ENCODE data around the gene CAMSAP1. TPM values are rescaled to one million over a fixed set of nuclear protein-coding genes. Genes with fewer than 3 reads are reported as not detected.

The CAMSAP1 gene
- total RNA-seq, 2 donors from 2014 or later, result 37.8 to 46.2 TPM

- no peak overlapping the region for H3K27ac Mint-ChIP-seq
- no peaks in the 10 kb centered on the region for H3K4me1 Mint-ChIP-seq
- no peaks in the 10 kb centered on the region for H3K36me3 Mint-ChIP-seq (ENCODE audit: low read depth)
- H3K27me3 Mint-ChIP-seq, result no peaks in the 10 kb centered on the region
- H3K4me3 Mint-ChIP-seq, result no peak overlapping the region
- no peak for ATAC-seq (replicated peaks)
- H3K9me3 Mint-ChIP-seq, result no peaks in the 10 kb centered on the region
These were observed 135.8 kb downstream of the CAMSAP1 start for GRCh38 chr9:135771401-135772051.

GRCh38 chr9:135770771-135771170, 136.6 kb downstream of the CAMSAP1 start:
- Mint-ChIP-seq H3K4me1 (no peaks in the 10 kb centered on the region), H3K9me3 (no peaks in the 10 kb centered on the region), H3K4me3 (no peak overlapping the region), H3K36me3 (ENCODE audit: low read depth) (no peaks in the 10 kb centered on the region), H3K27ac (no peak overlapping the region), H3K27me3 (no peaks in the 10 kb centered on the region)
- no peak for ATAC-seq (replicated peaks)

- Mint-ChIP-seq H3K27ac (no peak overlapping the region), H3K36me3 (ENCODE audit: low read depth) (no peaks in the 10 kb centered on the region), H3K9me3 (no peaks in the 10 kb centered on the region), H3K4me1 (no peaks in the 10 kb centered on the region), H3K4me3 (no peak overlapping the region), H3K27me3 (no peaks in the 10 kb centered on the region)
- peak; percentile 32 for ATAC-seq (replicated peaks)
These were observed 137.2 kb downstream of the CAMSAP1 start for GRCh38 chr9:135770203-135770535.

GRCh38 chr9:135769489-135770202, 137.7 kb downstream of the CAMSAP1 start:
- Mint-ChIP-seq H3K27me3 (no peaks in the 10 kb centered on the region), H3K9me3 (no peaks in the 10 kb centered on the region), H3K4me3 (no peak overlapping the region), H3K4me1 (no peaks in the 10 kb centered on the region), H3K36me3 (ENCODE audit: low read depth) (no peaks in the 10 kb centered on the region), H3K27ac (no peak overlapping the region)
- ATAC-seq (replicated peaks), result no peak

GRCh38 chr9:135768516-135769218, 138.7 kb downstream of the CAMSAP1 start:
- no peaks in the 10 kb centered on the region for H3K36me3 Mint-ChIP-seq (ENCODE audit: low read depth)
- no peak for ATAC-seq (replicated peaks)
- no peak overlapping the region for H3K4me3 Mint-ChIP-seq
- H3K9me3 Mint-ChIP-seq, result no peaks in the 10 kb centered on the region
- H3K27me3 Mint-ChIP-seq, result no peaks in the 10 kb centered on the region
- no peaks in the 10 kb centered on the region for H3K4me1 Mint-ChIP-seq
- H3K27ac Mint-ChIP-seq, result no peak overlapping the region

GRCh38 chr9:135766707-135767106, 140.6 kb downstream of the CAMSAP1 start:
- H3K4me1 Mint-ChIP-seq, result no peaks in the 10 kb centered on the region
- no peaks in the 10 kb centered on the region for H3K27me3 Mint-ChIP-seq
- no peak overlapping the region for H3K4me3 Mint-ChIP-seq
- no peak for ATAC-seq (replicated peaks)
- H3K27ac Mint-ChIP-seq, result no peak overlapping the region
- no peaks in the 10 kb centered on the region for H3K36me3 Mint-ChIP-seq (ENCODE audit: low read depth)
- H3K9me3 Mint-ChIP-seq, result no peaks in the 10 kb centered on the region

- Mint-ChIP-seq H3K27ac (no peak overlapping the region), H3K9me3 (no peaks in the 10 kb centered on the region), H3K4me3 (no peak overlapping the region), H3K36me3 (ENCODE audit: low read depth) (no peaks in the 10 kb centered on the region), H3K4me1 (no peaks in the 10 kb centered on the region), H3K27me3 (no peaks in the 10 kb centered on the region)
- no peak for ATAC-seq (replicated peaks)
These were observed 141.1 kb downstream of the CAMSAP1 start for GRCh38 chr9:135766251-135766650.

- H3K36me3 Mint-ChIP-seq (ENCODE audit: low read depth), result no peaks in the 10 kb centered on the region
- no peaks in the 10 kb centered on the region for H3K9me3 Mint-ChIP-seq
- ATAC-seq (replicated peaks), result no peak
- H3K27ac Mint-ChIP-seq, result no peak overlapping the region
- H3K4me3 Mint-ChIP-seq, result no peak overlapping the region
- no peaks in the 10 kb centered on the region for H3K27me3 Mint-ChIP-seq
- H3K4me1 Mint-ChIP-seq, result no peaks in the 10 kb centered on the region
These were observed 141.9 kb downstream of the CAMSAP1 start for GRCh38 chr9:135765416-135765815.

GRCh38 chr9:135764731-135765130, 142.6 kb downstream of the CAMSAP1 start:
- H3K4me1 Mint-ChIP-seq, result no peaks in the 10 kb centered on the region
- no peak overlapping the region for H3K4me3 Mint-ChIP-seq
- H3K27me3 Mint-ChIP-seq, result no peaks in the 10 kb centered on the region
- H3K27ac Mint-ChIP-seq, result no peak overlapping the region
- no peak for ATAC-seq (replicated peaks)
- no peaks in the 10 kb centered on the region for H3K9me3 Mint-ChIP-seq
- H3K36me3 Mint-ChIP-seq (ENCODE audit: low read depth), result no peaks in the 10 kb centered on the region

- ATAC-seq (replicated peaks), result no peak
- Mint-ChIP-seq H3K4me1 (no peaks in the 10 kb centered on the region), H3K9me3 (no peaks in the 10 kb centered on the region), H3K36me3 (ENCODE audit: low read depth) (no peaks in the 10 kb centered on the region), H3K27me3 (no peaks in the 10 kb centered on the region), H3K4me3 (no peak overlapping the region), H3K27ac (no peak overlapping the region)
These were observed 143.5 kb downstream of the CAMSAP1 start for GRCh38 chr9:135763716-135764446.

- Mint-ChIP-seq H3K4me1 (no peaks in the 10 kb centered on the region), H3K9me3 (no peaks in the 10 kb centered on the region), H3K27ac (no peak overlapping the region), H3K4me3 (no peak overlapping the region), H3K27me3 (no peaks in the 10 kb centered on the region), H3K36me3 (ENCODE audit: low read depth) (no peaks in the 10 kb centered on the region)
- ATAC-seq (replicated peaks), result no peak
These were observed 144.4 kb downstream of the CAMSAP1 start for GRCh38 chr9:135762921-135763320.

- H3K27ac Mint-ChIP-seq, result no peak overlapping the region
- no peaks in the 10 kb centered on the region for H3K27me3 Mint-ChIP-seq
- H3K4me1 Mint-ChIP-seq, result no peaks in the 10 kb centered on the region
These were observed 145.5 kb downstream of the CAMSAP1 start for GRCh38 chr9:135761845-135762168.

GRCh38 chr9:135761150-135761844, 146.0 kb downstream of the CAMSAP1 start:
- Mint-ChIP-seq H3K27me3 (no peaks in the 10 kb centered on the region), H3K4me1 (no peaks in the 10 kb centered on the region), H3K27ac (no peak overlapping the region), H3K9me3 (no peaks in the 10 kb centered on the region), H3K4me3 (no peak overlapping the region), H3K36me3 (ENCODE audit: low read depth) (no peaks in the 10 kb centered on the region)
- no peak for ATAC-seq (replicated peaks)

More at GRCh38 chr9:135761845-135762168, 145.5 kb downstream of the CAMSAP1 start:
- Mint-ChIP-seq H3K9me3 (no peaks in the 10 kb centered on the region), H3K36me3 (ENCODE audit: low read depth) (no peaks in the 10 kb centered on the region), H3K4me3 (no peak overlapping the region)
- ATAC-seq (replicated peaks), result no peak

GRCh38 chr9:135760465-135760864, 146.9 kb downstream of the CAMSAP1 start:
- Mint-ChIP-seq H3K4me1 (no peaks in the 10 kb centered on the region), H3K36me3 (ENCODE audit: low read depth) (no peaks in the 10 kb centered on the region), H3K27me3 (no peaks in the 10 kb centered on the region), H3K27ac (no peak overlapping the region), H3K4me3 (no peak overlapping the region), H3K9me3 (no peaks in the 10 kb centered on the region)
- ATAC-seq (replicated peaks), result no peak

All from activated T-helper 17 cell treated with anti-CD3 and anti-CD28 coated beads, Interleukin-2, amount 50 U/mL, for 72 hours (primary cell).